ENCODE results near the gene C9.

Gene C9

DNA sequence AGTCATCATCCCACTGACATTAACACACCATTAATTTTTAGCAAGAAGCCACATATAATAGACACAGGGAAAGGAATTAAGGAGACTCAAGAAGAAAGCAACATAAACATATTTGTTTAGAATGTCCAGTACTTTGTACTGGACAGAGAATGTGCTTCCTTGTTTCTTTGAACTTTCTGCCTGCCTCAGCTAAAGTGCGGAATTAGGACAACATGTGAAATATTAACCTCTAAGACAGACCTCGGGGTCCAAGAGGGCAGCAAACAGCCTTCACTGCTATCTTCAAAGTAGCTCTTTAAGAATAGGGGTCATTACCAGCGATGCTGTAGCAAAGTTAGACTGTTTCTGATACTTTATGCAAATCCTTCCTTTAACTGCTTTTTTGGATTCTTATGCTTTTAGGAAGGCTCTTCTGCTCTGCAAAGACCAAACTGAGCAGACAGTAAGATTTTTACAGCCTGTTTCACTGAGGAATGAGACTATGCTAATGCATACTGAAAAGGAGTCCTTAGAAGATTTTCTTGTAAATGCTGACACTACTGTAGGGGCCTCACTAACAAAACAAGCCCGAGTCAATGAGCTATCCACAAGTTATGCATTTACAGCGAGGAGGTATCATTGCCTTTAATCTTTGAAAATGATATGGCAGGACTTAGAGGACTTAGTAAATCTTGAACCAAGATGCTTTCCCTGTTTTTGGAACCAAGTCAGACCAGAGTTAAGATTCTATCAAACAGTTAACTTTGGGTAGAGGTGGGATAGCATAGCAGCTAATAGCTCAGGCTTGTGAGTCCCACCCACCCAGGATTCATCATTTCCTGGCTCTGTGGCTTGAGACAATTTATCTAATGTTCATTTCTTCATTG lies 36.7 kb upstream of the C9 start:
- H3K4me1 ChIP-seq (ENCODE audit: insufficient read depth, insufficient read length), result peaks cover 3% of the 10 kb centered on the region
- DNase-seq (ENCODE audit: low read depth, low spot score), result no peak
- TF ChIP-seq YY1 (IDR thresholded peaks at IDR 0.05; ENCODE audit: insufficient read depth, insufficient read length), result no peak
- TF ChIP-seq SUZ12 (IDR thresholded peaks at IDR 0.05; ENCODE audit: extremely low read depth, insufficient read depth, insufficient read length), result no peak
- no peak for TF ChIP-seq ZNF274 (IDR thresholded peaks at IDR 0.05; ENCODE audit: low read depth, low read length)
- H3K27me3 ChIP-seq (ENCODE audit: insufficient read depth, insufficient read length), result no peaks in the 10 kb centered on the region
- no peaks in the 10 kb centered on the region for H3K36me3 ChIP-seq (ENCODE audit: insufficient read depth, insufficient read length, low read length)
- H3K4me3 ChIP-seq (ENCODE audit: insufficient read length, low read depth), result no peak overlapping the region
- no peak overlapping the region for H3K9ac ChIP-seq (ENCODE audit: insufficient read length, low read depth)
- H3K9me3 ChIP-seq (ENCODE audit: insufficient read depth, low read length), result no peaks in the 10 kb centered on the region

DNA sequence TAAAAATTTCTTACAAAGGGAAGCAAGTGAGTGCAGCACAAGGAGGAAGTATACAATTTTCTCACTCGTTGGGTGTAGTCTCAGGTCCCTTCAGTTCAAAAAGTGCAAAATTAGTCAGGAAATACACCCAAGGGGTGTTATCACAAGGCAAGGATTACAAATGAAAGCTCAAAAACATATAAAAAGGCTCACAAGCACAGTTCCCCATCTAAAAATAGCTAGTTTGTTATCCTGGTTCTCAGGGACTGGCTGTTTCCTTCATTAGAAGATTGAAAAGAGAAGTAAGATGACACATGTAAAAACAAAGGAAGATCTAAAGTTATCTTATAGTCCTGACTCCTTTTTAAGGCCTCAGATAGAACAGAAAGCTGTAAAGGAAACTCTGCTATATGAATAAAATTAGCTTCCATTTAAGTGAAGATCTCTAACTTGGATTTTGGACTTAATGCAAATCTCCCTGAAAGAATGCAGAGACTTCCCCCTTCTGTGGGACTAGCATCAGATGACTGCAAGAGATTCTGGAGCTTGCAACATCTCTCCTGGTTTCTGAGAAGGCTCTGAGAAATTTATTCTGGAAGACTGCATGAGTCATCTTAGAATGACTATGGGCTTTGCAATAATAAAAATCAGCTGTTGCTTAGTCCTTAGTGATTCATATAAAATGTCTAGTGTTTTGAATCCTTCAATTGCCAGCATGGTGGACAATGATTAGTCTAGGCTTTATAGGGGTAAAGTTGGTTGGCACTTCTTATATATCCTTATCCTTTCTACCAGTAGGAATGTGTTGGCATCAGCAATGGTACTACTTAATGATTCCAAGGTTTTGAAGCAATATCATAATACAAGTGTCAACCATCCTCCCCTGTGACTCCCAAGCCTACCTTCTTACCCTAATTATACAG lies 35.1 kb upstream of the C9 start:
- H3K4me3 ChIP-seq (ENCODE audit: insufficient read length, low read depth), result no peak overlapping the region
- DNase-seq (ENCODE audit: low read depth, low spot score), result no peak
- H3K27me3 ChIP-seq (ENCODE audit: insufficient read depth, insufficient read length), result no peaks in the 10 kb centered on the region
- no peak overlapping the region for H3K9ac ChIP-seq (ENCODE audit: insufficient read length, low read depth)
- H3K9me3 ChIP-seq (ENCODE audit: insufficient read depth, low read length), result no peaks in the 10 kb centered on the region
- no peaks in the 10 kb centered on the region for H3K36me3 ChIP-seq (ENCODE audit: insufficient read depth, insufficient read length, low read length)
- TF ChIP-seq ZNF274 (IDR thresholded peaks at IDR 0.05; ENCODE audit: low read depth, low read length) (no peak), SUZ12 (IDR thresholded peaks at IDR 0.05; ENCODE audit: extremely low read depth, insufficient read depth, insufficient read length) (no peak), YY1 (IDR thresholded peaks at IDR 0.05; ENCODE audit: insufficient read depth, insufficient read length) (no peak)
- H3K4me1 ChIP-seq (ENCODE audit: insufficient read depth, insufficient read length), result peaks cover 3% of the 10 kb centered on the region

DNA sequence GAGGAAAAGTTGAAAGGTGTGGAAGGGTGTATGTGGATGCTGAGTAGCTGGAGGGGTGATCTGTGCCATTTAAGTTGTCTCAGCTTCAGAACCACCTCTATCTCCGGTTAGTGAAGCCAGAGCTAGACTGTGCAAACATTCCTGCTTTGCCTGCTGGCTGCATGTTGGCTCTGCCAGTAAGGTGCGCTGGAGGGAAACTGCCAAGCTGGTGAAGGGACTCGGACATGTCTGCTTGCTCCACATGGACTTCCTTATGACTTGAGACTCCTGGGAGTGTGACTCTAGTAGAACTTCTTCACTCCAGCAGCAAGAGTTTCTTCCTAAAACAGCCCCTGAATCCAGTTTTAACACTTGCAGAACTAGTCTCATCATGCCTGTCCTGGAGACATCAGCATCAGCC lies 32.5 kb upstream of the C9 start:
- H3K4me3 ChIP-seq (ENCODE audit: insufficient read length, low read depth), result no peak overlapping the region
- no peak for DNase-seq (ENCODE audit: low read depth, low spot score)
- no peaks in the 10 kb centered on the region for H3K9me3 ChIP-seq (ENCODE audit: insufficient read depth, low read length)
- no peak overlapping the region for H3K9ac ChIP-seq (ENCODE audit: insufficient read length, low read depth)
- H3K36me3 ChIP-seq (ENCODE audit: insufficient read depth, insufficient read length, low read length), result peaks cover 6% of the 10 kb centered on the region
- TF ChIP-seq SUZ12 (IDR thresholded peaks at IDR 0.05; ENCODE audit: extremely low read depth, insufficient read depth, insufficient read length) (no peak), ZNF274 (IDR thresholded peaks at IDR 0.05; ENCODE audit: low read depth, low read length) (no peak), YY1 (IDR thresholded peaks at IDR 0.05; ENCODE audit: insufficient read depth, insufficient read length) (no peak)
- H3K4me1 ChIP-seq (ENCODE audit: insufficient read depth, insufficient read length), result peaks cover 3% of the 10 kb centered on the region
- H3K27me3 ChIP-seq (ENCODE audit: insufficient read depth, insufficient read length), result no peaks in the 10 kb centered on the region

DNA sequence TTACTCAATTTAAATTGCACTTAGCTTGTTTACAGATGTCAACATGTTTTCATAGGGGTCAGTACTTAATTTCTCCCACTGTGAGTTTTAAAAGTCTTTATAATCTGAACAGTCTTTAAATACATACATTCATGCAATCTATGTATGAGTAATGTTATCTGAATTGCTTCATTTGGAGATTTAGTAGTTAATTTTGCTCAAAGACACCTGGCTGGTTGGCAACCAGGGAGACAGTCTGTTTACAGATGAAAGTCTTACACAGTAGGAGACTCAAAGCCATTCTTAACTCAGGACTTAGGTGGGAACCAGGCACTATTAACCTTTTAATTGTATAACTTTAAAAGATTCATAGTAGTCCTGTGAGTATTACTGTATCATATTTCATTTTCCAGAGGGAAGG lies 31.2 kb upstream of the C9 start:
- Histone ChIP-seq H3K36me3 (ENCODE audit: insufficient read depth, insufficient read length, low read length) (peaks cover 13% of the 10 kb centered on the region), H3K27me3 (ENCODE audit: insufficient read depth, insufficient read length) (no peaks in the 10 kb centered on the region), H3K9me3 (ENCODE audit: insufficient read depth, low read length) (no peaks in the 10 kb centered on the region), H3K4me3 (ENCODE audit: insufficient read length, low read depth) (no peak overlapping the region), H3K9ac (ENCODE audit: insufficient read length, low read depth) (no peak overlapping the region), H3K4me1 (ENCODE audit: insufficient read depth, insufficient read length) (no peaks in the 10 kb centered on the region)
- DNase-seq (ENCODE audit: low read depth, low spot score), result no peak
- no peak for TF ChIP-seq ZNF274 (IDR thresholded peaks at IDR 0.05; ENCODE audit: low read depth, low read length)
- no peak for TF ChIP-seq SUZ12 (IDR thresholded peaks at IDR 0.05; ENCODE audit: extremely low read depth, insufficient read depth, insufficient read length)
- no peak for TF ChIP-seq YY1 (IDR thresholded peaks at IDR 0.05; ENCODE audit: insufficient read depth, insufficient read length)

DNA sequence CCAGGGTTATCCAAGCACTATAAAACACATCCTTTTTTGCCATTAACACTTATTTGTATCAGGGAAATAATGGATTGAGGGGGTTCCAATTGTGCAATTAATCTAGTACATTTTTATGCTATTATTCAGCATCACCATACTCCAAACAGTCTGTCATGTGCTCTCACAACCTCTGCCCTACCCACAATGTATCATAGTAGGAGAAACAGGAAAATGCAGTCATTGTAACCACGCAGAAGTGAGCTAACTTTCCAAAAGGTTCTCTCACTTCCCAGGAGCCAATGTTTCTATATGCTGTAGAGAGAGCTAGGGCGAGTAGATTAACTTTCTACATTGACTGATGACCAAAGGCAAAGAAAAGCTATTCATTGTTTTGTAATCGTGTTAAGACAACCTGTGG lies 30.7 kb upstream of the C9 start:
- no peaks in the 10 kb centered on the region for H3K27me3 ChIP-seq (ENCODE audit: insufficient read depth, insufficient read length)
- no peaks in the 10 kb centered on the region for H3K9me3 ChIP-seq (ENCODE audit: insufficient read depth, low read length)
- peaks cover 18% of the 10 kb centered on the region for H3K36me3 ChIP-seq (ENCODE audit: insufficient read depth, insufficient read length, low read length)
- TF ChIP-seq YY1 (IDR thresholded peaks at IDR 0.05; ENCODE audit: insufficient read depth, insufficient read length) (no peak), SUZ12 (IDR thresholded peaks at IDR 0.05; ENCODE audit: extremely low read depth, insufficient read depth, insufficient read length) (no peak), ZNF274 (IDR thresholded peaks at IDR 0.05; ENCODE audit: low read depth, low read length) (no peak)
- no peak overlapping the region for H3K4me3 ChIP-seq (ENCODE audit: insufficient read length, low read depth)
- no peak for DNase-seq (ENCODE audit: low read depth, low spot score)
- no peaks in the 10 kb centered on the region for H3K4me1 ChIP-seq (ENCODE audit: insufficient read depth, insufficient read length)
- H3K9ac ChIP-seq (ENCODE audit: insufficient read length, low read depth), result no peak overlapping the region

DNA sequence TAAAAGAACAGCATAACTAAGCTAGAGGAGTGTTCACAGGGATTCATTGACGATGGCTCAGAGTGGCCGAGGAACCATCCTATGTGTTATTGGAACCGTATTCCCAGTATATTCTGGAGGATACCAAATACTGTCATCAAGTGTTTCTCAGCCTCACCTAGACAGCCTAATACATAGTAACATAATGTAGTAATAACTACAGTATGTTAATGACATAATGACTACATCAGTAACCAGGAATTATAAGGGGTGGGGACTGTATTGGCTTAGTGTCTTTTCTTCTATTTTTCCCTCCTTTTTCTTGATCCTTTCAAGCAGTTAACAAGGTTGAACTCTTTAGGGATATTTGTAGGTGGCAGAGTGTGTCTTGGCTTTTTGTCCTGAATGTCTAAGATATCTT lies 26.6 kb upstream of the C9 start:
- peaks cover 27% of the 10 kb centered on the region for H3K36me3 ChIP-seq (ENCODE audit: insufficient read depth, insufficient read length, low read length)
- H3K27me3 ChIP-seq (ENCODE audit: insufficient read depth, insufficient read length), result no peaks in the 10 kb centered on the region
- no peak for DNase-seq (ENCODE audit: low read depth, low spot score)
- H3K9ac ChIP-seq (ENCODE audit: insufficient read length, low read depth), result no peak overlapping the region
- no peak overlapping the region for H3K4me3 ChIP-seq (ENCODE audit: insufficient read length, low read depth)
- H3K4me1 ChIP-seq (ENCODE audit: insufficient read depth, insufficient read length), result no peaks in the 10 kb centered on the region
- no peaks in the 10 kb centered on the region for H3K9me3 ChIP-seq (ENCODE audit: insufficient read depth, low read length)
- TF ChIP-seq SUZ12 (IDR thresholded peaks at IDR 0.05; ENCODE audit: extremely low read depth, insufficient read depth, insufficient read length) (no peak), YY1 (IDR thresholded peaks at IDR 0.05; ENCODE audit: insufficient read depth, insufficient read length) (no peak), ZNF274 (IDR thresholded peaks at IDR 0.05; ENCODE audit: low read depth, low read length) (no peak)

DNA sequence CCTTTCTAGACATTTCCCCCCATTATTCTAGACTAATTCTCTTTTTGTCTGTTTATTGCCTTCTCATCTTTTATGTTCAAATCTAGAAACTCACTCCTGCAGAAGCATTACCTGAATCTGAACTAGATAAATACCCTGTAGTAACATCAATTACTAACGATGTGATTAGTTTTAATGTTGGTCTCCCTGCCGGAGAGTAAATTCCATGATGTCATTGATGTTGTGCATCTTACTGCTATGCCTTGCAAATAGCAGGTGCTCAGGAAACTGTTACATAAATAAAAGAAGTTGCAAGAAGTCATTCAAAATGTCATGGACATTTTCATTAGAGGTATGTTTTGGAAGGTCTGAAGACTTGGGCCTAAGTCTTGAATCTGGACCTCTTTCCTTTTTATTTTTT lies 23.0 kb upstream of the C9 start:
- no peak overlapping the region for H3K4me3 ChIP-seq (ENCODE audit: insufficient read length, low read depth)
- no peaks in the 10 kb centered on the region for H3K4me1 ChIP-seq (ENCODE audit: insufficient read depth, insufficient read length)
- TF ChIP-seq SUZ12 (IDR thresholded peaks at IDR 0.05; ENCODE audit: extremely low read depth, insufficient read depth, insufficient read length), result no peak
- TF ChIP-seq YY1 (IDR thresholded peaks at IDR 0.05; ENCODE audit: insufficient read depth, insufficient read length), result no peak
- TF ChIP-seq ZNF274 (IDR thresholded peaks at IDR 0.05; ENCODE audit: low read depth, low read length), result no peak
- H3K9ac ChIP-seq (ENCODE audit: insufficient read length, low read depth), result no peak overlapping the region
- no peak for DNase-seq (ENCODE audit: low read depth, low spot score)
- H3K27me3 ChIP-seq (ENCODE audit: insufficient read depth, insufficient read length), result no peaks in the 10 kb centered on the region
- H3K9me3 ChIP-seq (ENCODE audit: insufficient read depth, low read length), result no peaks in the 10 kb centered on the region
- H3K36me3 ChIP-seq (ENCODE audit: insufficient read depth, insufficient read length, low read length), result peaks cover 32% of the 10 kb centered on the region
